SK-N-MC (cell line): ENCODE results near the gene WDR48.

ENCODE experiments used
- DNase-seq: peaks from one replicate; pipeline ENCODE4 v3.0.0-alpha.2; 2011; ENCODE audit warnings: low read depth, low spot score
- H3K27ac ChIP-seq: fragments of 200-600 bp; sonication (generic); 2 replicates; pipeline ENCODE4 v1.5.1; 2016; ENCODE audit warnings: mixed run types
- H3K36me3 ChIP-seq: fragments of 200-600 bp; sonication (generic); 2 replicates; pipeline ENCODE4 v1.6.1; 2017; ENCODE audit warnings: antibody characterized with exemption, low read length, mixed read lengths; ENCODE audit not compliant: insufficient read depth
- H3K4me3 ChIP-seq: fragments of 200-600 bp; sonication (generic); 2 replicates; pipeline ENCODE4 v1.5.1; 2016
- H3K9ac ChIP-seq: fragments of 200-600 bp; sonication (generic); 2 replicates; pipeline ENCODE4 v1.8.0; 2017; ENCODE audit warnings: mixed run types, mixed read lengths; ENCODE audit not compliant: insufficient read length
- H3K9me3 ChIP-seq: fragments of 200-600 bp; sonication (generic); 2 replicates; pipeline ENCODE4 v1.6.1; 2017; ENCODE audit warnings: low read depth, mild to moderate bottlenecking, antibody characterized with exemption, low read length, moderate library complexity, mixed read lengths
- EZH2 ChIP-seq: fragments of 200-600 bp; sonication (generic); IDR thresholded peaks from one replicate; pipeline ENCODE4 v1.6.1; 2017; ENCODE audit warnings: antibody characterized with exemption
- FOXP2 ChIP-seq: optimal IDR thresholded peaks from 2 replicates; pipeline ENCODE3; 2011; ENCODE audit warnings: mild to moderate bottlenecking, moderate library complexity; ENCODE audit not compliant: insufficient read depth; ENCODE audit errors: extremely low read length, control extremely low read depth
- POLR2AphosphoS5 ChIP-seq: IDR thresholded peaks from 2 replicates; pipeline ENCODE4 v1.6.1; 2012; ENCODE audit warnings: mild to moderate bottlenecking, low read depth, low read length, borderline replicate concordance

Gene WDR48

DNA sequence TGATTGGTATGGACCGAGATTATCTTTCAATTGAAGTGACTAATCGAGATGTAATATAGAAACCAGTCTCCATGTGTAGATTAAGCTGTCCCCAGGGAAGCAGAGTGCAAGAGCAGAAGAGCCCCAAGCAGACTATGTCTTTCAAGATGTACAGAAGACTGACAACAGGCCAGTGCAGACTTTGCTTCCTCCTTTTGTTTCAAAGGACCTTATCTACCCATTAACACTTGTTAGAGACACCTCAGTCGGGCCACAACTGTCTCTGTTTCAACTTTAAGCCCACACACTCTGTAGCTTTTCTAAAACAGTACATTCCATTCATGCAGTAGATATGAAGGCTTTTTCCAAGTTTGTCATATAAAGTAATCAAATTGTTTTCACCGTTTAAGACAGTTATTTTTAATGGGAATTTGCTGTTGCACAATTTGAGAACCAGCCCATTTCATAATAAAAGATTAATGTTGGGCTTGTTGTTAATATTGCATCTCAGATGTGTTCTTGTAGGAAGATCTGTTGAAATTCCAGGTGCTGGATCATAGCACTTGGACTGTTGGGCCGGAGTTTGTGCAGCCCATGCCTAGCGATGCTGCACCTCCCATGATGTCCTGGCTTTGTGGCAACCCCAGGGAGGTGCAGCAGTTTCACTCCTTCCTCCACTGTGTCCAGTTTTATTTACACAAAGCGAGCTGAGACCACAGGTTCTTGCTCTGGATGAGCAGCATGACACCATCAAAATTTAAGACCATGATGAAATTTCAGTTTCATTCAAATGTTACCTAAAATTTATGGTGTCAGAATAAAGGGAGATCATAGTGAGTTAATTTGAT, 43.2 kb downstream of the WDR48 start:
- H3K4me3 ChIP-seq: no peak overlapping the region
- no peak for DNase-seq
- no peaks in the 10 kb centered on the region; the same call in 1 of the 2 replicates for H3K36me3 ChIP-seq
- H3K27ac ChIP-seq: no peak overlapping the region
- no peak overlapping the region for H3K9ac ChIP-seq
- TF ChIP-seq POLR2AphosphoS5 (no peak), EZH2 (no peak), FOXP2 (no peak)
- no peaks in the 10 kb centered on the region for H3K9me3 ChIP-seq

- Histone ChIP-seq H3K4me3 (no peak overlapping the region), H3K9me3 (no peaks in the 10 kb centered on the region), H3K9ac (no peak overlapping the region), H3K36me3 (no peaks in the 10 kb centered on the region; the same call in 1 of the 2 replicates), H3K27ac (no peak overlapping the region)
- DNase-seq: no peak
- no peak for TF ChIP-seq POLR2AphosphoS5
These were observed 44.0 kb downstream of the WDR48 start for GRCh38 chr3:39095778-39096177.

- Histone ChIP-seq H3K9me3 (no peaks in the 10 kb centered on the region), H3K36me3 (no peaks in the 10 kb centered on the region; the same call in 1 of the 2 replicates), H3K9ac (no peak overlapping the region), H3K27ac (no peak overlapping the region), H3K4me3 (no peak overlapping the region)
- no peak for DNase-seq
- no peak for TF ChIP-seq EZH2
- no peak for TF ChIP-seq POLR2AphosphoS5
- TF ChIP-seq FOXP2: no peak
These were observed 45.0 kb downstream of the WDR48 start for GRCh38 chr3:39096775-39097174.

DNA sequence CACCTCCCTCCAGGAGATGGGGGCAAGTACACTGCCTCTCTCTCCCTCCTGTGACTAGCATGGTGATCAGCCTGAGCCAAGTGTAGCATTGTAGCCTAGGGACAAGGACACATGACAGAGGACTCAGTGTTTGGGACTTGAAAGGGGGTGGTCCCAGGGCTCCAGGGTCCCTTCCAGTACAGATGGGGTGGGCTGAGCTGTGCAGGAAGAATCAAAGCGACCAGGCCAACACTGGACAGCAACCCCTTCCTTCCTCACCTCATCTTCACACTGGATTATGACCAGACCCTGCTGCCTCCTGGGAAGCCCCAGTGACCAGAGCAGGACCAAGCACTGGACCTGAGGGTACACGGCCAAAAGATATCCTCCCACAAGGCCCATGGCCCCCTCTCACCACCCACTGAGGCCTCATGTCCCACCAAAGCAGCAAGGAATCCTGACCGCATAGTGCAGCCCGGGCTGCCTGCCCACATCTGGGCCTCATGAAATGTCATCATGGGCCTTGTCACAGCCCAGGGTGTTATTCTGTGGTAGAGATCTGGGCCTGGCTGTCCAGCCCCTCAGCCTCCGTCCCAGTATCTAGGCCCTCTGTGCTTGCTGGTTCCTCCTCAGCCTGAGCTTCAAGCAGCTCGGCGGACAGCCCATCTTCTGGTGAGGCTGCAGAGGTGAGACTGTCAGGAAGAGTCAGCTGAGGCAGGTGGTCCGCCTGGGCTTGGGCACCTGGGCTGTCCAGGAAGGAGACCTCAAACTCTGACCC, 46.1 kb downstream of the WDR48 start:
- no peak overlapping the region for H3K27ac ChIP-seq
- TF ChIP-seq EZH2: no peak
- TF ChIP-seq FOXP2: no peak
- TF ChIP-seq POLR2AphosphoS5: no peak
- H3K9me3 ChIP-seq: no peaks in the 10 kb centered on the region
- H3K36me3 ChIP-seq: no peaks in the 10 kb centered on the region; the same call in 1 of the 2 replicates
- H3K9ac ChIP-seq: no peak overlapping the region
- DNase-seq: no peak
- H3K4me3 ChIP-seq: no peak overlapping the region

GRCh38 chr3:39098473-39099000, 46.7 kb downstream of the WDR48 start:
- Histone ChIP-seq H3K9ac (no peak overlapping the region), H3K4me3 (no peak overlapping the region), H3K27ac (no peak overlapping the region), H3K36me3 (no peaks in the 10 kb centered on the region; the same call in 1 of the 2 replicates), H3K9me3 (no peaks in the 10 kb centered on the region)
- TF ChIP-seq POLR2AphosphoS5 (no peak), FOXP2 (no peak), EZH2 (no peak)
- DNase-seq: no peak

GRCh38 chr3:39099242-39099641, 47.4 kb downstream of the WDR48 start:
- no peaks in the 10 kb centered on the region; the same call in 1 of the 2 replicates for H3K36me3 ChIP-seq
- TF ChIP-seq EZH2 (no peak), FOXP2 (no peak), POLR2AphosphoS5 (no peak)

DNA sequence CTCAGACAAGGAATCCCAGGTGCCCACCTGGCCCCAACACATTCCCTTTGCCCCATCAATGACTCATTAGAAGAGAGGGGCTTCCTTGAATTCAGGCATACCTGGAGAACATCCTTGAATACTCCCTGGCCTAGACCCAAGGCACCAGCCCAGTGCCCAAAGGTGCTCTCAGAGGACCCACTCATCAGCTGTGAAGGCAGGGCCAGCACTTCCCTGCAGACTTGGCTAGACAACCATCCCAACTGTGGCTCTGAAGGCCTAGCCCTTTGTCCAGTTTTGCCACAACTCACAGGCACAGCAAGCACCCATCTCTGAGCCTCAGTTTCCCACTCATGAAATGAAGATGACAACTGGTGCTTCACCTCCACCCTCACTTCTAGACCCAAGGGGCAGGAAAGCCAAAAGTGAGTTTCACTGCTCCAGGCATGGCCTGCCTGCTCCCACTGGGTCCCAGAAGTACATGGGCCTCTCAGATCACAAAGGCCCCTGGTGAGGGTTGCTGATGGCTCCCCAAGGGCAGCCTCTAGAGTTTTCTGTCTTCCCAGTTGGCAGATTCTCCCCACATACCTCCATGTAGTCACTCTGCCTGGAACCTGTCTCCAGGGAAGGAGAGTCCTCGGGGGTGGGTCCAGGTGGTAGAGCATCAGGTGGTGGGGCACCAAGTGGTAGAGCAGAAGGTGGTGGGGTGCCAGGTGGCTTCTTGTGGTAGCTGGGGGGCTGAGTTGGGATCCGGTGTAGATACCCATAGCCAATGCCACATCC, 48.1 kb downstream of the WDR48 start:
- H3K27ac ChIP-seq: no peak overlapping the region
- no peak for DNase-seq
- H3K4me3 ChIP-seq: no peak overlapping the region
- H3K9ac ChIP-seq: no peak overlapping the region
- no peaks in the 10 kb centered on the region for H3K9me3 ChIP-seq
- no peak for TF ChIP-seq FOXP2
- TF ChIP-seq EZH2: no peak
- no peak for TF ChIP-seq POLR2AphosphoS5
- no peaks in the 10 kb centered on the region; the same call in 1 of the 2 replicates for H3K36me3 ChIP-seq

More at GRCh38 chr3:39099242-39099641, 47.4 kb downstream of the WDR48 start:
- Histone ChIP-seq H3K9ac (no peak overlapping the region), H3K27ac (no peak overlapping the region), H3K4me3 (no peak overlapping the region), H3K9me3 (no peaks in the 10 kb centered on the region)
- DNase-seq: no peak

DNA sequence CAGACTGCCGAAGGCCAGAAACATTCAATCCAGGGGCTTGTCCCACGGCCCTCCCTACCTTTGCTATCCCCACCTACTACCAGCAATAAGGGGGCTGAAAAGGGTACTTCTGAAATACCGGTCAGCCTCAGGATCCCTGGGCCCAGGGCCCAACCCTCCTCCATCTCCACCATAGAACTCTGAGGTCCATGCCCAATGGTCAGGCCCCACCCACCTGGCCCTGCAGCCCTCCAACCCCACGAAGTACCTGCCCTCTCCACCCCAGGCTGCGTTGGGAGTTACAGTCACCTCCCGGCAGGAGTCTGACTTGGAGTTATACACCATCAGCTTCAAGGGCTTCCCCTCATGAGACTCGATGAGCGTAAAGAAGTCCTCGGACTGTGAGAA, 48.7 kb downstream of the WDR48 start:
- no peak for DNase-seq
- Histone ChIP-seq H3K9ac (no peak overlapping the region), H3K4me3 (no peak overlapping the region), H3K9me3 (no peaks in the 10 kb centered on the region), H3K27ac (no peak overlapping the region), H3K36me3 (no peaks in the 10 kb centered on the region; the same call in 1 of the 2 replicates)
- TF ChIP-seq EZH2 (no peak), FOXP2 (no peak), POLR2AphosphoS5 (no peak)
